K562 (cell line): ENCODE measurements around the gene NKAPL. TPM values are rescaled to one million over a fixed set of nuclear protein-coding genes. Genes with fewer than 3 reads are reported as not detected.

Experiments used
- CCNT2 ChIP-seq: IDR thresholded peaks from 2 replicates; pipeline ENCODE4 v1.6.1; 2011; ENCODE audit warnings: borderline replicate concordance, low read depth, mild to moderate bottlenecking, moderate library complexity, mixed read lengths, low read length; ENCODE audit not compliant: insufficient read length; ENCODE audit errors: extremely low read depth
- DIDO1 ChIP-seq: fragments of 450-650 bp; IDR thresholded peaks from 2 replicates; pipeline ENCODE4 v1.6.1; 2016; ENCODE audit warnings: low read depth, missing biosample characterization, missing genetic modification characterization
- ELF1 ChIP-seq: fragments of 200-800 bp; sonication (Bioruptor generic); IDR thresholded peaks from 2 replicates; pipeline ENCODE4 v1.6.1; 2016; ENCODE audit warnings: missing genetic modification characterization, missing compliant biosample characterization
- GATAD2A ChIP-seq: fragments of 450-650 bp; IDR thresholded peaks from 2 replicates; pipeline ENCODE4 v1.6.1; 2017
- MECOM ChIP-seq: fragments of 250-450 bp; sonication (Bioruptor Pico); IDR thresholded peaks from 2 replicates; pipeline ENCODE4 v1.8.0; 2022; ENCODE audit warnings: inconsistent platforms
- POLR2H ChIP-seq: IDR thresholded peaks from 2 replicates; pipeline ENCODE4 v1.6.1; 2016; ENCODE audit warnings: missing genetic modification characterization, low read depth, mild to moderate bottlenecking, control low read depth, missing compliant biosample characterization, moderate library complexity
- POU5F1 ChIP-seq: fragments of 150-350 bp; IDR thresholded peaks from 2 replicates; pipeline ENCODE4 v1.6.1; 2014; ENCODE audit warnings: borderline replicate concordance, low read length, low read depth, mild to moderate bottlenecking; ENCODE audit not compliant: partially characterized antibody
- YY1 ChIP-seq, 3 experiments: IDR thresholded peaks; 2 replicates each; pipeline ENCODE4 v1.6.1; 2011; ENCODE audit warnings: low read length in 2 of 3, mild to moderate bottlenecking in 2 of 3, moderate library complexity in 2 of 3, borderline replicate concordance in 1 of 3, control low read depth in 1 of 3, low read depth in 1 of 3; ENCODE audit not compliant: insufficient read depth in 3 of 3, insufficient replicate concordance in 2 of 3, control insufficient read depth in 1 of 3, insufficient read length in 1 of 3; ENCODE audit errors: extremely low read depth in 1 of 3
- polyA plus RNA-seq, 8 experiments: library from polyadenylated mRNA; depleted of rRNA in 4 of 8; stranded (reverse) in 5 of 8; unstranded in 3 of 8; fragments of >200 nt; fragmentation: Nextera tagmentation in 2 of 8; fragmentation: Illumina TruSeq in 1 of 8; extraction: Ambion mirVana in 2 of 8; extraction: Trizol in 1 of 8; gene quantifications; 2 replicates each; pipeline versions ENCODE4 v1.2.1 to v1.2.3, GENCODE V29; 2011 to 2014; ENCODE audit warnings: inconsistent platforms in 1 of 8, missing spikeins in 1 of 8
- total RNA-seq, 7 experiments: library from RNA; depleted of rRNA in 6 of 7; stranded (reverse); fragments of >200 nt in 6 of 7; fragmentation: Illumina TruSeq in 2 of 7; extraction: Trizol in 2 of 7; gene quantifications; 2 replicates each; pipeline versions ENCODE4 v1.2.1 to v1.2.3, GENCODE V29; 2011 to 2021; ENCODE audit warnings: low replicate concordance in 1 of 7
- TF ChIP-seq, protein P1 (sequence below): fragments of 150-350 bp; IDR thresholded peaks from 2 replicates; pipeline ENCODE4 v1.6.1; 2014; ENCODE audit warnings: low read depth, mild to moderate bottlenecking, low read length, borderline replicate concordance
- TF ChIP-seq, protein P2 (sequence below): fragments of 250-450 bp; sonication (Bioruptor Pico); IDR thresholded peaks from 2 replicates; pipeline ENCODE4 v1.5.0; 2022; ENCODE audit warnings: mild to moderate bottlenecking
- TF ChIP-seq, protein P3 (sequence below): fragments of 450-650 bp; IDR thresholded peaks from 2 replicates; pipeline ENCODE4 v1.6.1; 2016; ENCODE audit warnings: borderline replicate concordance
- TF ChIP-seq, protein P4 (sequence below): sonication (generic); formaldehyde crosslinking; IDR thresholded peaks from 2 replicates; pipeline ENCODE4 v1.8.0; 2023; ENCODE audit warnings: mild to moderate bottlenecking, missing genetic modification reagents
- TF ChIP-seq, protein P5 (sequence below): sonication (generic); formaldehyde crosslinking; IDR thresholded peaks from 2 replicates; pipeline ENCODE4 v1.8.1; 2023; ENCODE audit warnings: mild to moderate bottlenecking, missing genetic modification reagents
- TF ChIP-seq, protein P6 (sequence below): fragments of 250-450 bp; sonication (Bioruptor Pico); IDR thresholded peaks from 2 replicates; pipeline ENCODE4 v1.9.0; 2021; ENCODE audit warnings: mild to moderate bottlenecking, inconsistent platforms

Gene NKAPL
- total and polyA plus RNA-seq, 9 of the 15 experiments (the other 6 are each of a cell fraction or from before 2014, with no cell fraction given) = not detected

DNA sequence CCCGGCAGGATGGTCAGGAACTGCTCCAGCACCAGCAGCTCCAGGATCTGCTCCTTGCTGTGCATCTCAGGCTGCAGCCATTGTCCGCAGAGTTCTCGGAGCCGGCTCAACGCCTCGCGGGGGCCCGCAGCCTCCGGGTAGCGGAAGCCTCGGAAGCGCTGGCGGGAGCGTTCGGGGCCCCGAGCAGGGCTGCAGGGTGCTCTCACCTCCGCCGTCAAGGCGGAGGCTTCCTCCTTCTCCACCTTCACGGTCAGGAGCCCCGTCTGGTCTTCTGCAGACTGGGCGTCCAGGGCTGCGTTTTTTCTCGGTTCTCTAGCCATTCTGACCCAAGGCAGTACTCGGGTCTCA, 7.5 kb upstream of the NKAPL start (continued):
- TF ChIP-seq YY1 (IDR thresholded peaks at IDR 0.05; ENCODE audit: borderline replicate concordance in 1 of 3, control insufficient read depth in 1 of 3, extremely low read depth in 1 of 3, insufficient read depth in 3 of 3, insufficient read length in 1 of 3, insufficient replicate concordance in 2 of 3, low read depth in 1 of 3, low read length in 2 of 3) (peak in 2 of 3 experiments; percentile 17 to 61), POU5F1 (no peak), GATAD2A (no peak), DIDO1 (tag) (no peak), POLR2H (tag) (no peak), ELF1 (no peak), MECOM (CRISPR knock-in tag) (no peak), CCNT2 (peak; percentile 32)
- TF ChIP-seq, protein P1, sequence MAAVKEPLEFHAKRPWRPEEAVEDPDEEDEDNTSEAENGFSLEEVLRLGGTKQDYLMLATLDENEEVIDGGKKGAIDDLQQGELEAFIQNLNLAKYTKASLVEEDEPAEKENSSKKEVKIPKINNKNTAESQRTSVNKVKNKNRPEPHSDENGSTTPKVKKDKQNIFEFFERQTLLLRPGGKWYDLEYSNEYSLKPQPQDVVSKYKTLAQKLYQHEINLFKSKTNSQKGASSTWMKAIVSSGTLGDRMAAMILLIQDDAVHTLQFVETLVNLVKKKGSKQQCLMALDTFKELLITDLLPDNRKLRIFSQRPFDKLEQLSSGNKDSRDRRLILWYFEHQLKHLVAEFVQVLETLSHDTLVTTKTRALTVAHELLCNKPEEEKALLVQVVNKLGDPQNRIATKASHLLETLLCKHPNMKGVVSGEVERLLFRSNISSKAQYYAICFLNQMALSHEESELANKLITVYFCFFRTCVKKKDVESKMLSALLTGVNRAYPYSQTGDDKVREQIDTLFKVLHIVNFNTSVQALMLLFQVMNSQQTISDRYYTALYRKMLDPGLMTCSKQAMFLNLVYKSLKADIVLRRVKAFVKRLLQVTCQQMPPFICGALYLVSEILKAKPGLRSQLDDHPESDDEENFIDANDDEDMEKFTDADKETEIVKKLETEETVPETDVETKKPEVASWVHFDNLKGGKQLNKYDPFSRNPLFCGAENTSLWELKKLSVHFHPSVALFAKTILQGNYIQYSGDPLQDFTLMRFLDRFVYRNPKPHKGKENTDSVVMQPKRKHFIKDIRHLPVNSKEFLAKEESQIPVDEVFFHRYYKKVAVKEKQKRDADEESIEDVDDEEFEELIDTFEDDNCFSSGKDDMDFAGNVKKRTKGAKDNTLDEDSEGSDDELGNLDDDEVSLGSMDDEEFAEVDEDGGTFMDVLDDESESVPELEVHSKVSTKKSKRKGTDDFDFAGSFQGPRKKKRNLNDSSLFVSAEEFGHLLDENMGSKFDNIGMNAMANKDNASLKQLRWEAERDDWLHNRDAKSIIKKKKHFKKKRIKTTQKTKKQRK = no peak
- TF ChIP-seq, protein P2, sequence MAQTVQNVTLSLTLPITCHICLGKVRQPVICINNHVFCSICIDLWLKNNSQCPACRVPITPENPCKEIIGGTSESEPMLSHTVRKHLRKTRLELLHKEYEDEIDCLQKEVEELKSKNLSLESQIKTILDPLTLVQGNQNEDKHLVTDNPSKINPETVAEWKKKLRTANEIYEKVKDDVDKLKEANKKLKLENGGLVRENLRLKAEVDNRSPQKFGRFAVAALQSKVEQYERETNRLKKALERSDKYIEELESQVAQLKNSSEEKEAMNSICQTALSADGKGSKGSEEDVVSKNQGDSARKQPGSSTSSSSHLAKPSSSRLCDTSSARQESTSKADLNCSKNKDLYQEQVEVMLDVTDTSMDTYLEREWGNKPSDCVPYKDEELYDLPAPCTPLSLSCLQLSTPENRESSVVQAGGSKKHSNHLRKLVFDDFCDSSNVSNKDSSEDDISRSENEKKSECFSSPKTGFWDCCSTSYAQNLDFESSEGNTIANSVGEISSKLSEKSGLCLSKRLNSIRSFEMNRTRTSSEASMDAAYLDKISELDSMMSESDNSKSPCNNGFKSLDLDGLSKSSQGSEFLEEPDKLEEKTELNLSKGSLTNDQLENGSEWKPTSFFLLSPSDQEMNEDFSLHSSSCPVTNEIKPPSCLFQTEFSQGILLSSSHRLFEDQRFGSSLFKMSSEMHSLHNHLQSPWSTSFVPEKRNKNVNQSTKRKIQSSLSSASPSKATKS = no peak
- TF ChIP-seq, protein P3, sequence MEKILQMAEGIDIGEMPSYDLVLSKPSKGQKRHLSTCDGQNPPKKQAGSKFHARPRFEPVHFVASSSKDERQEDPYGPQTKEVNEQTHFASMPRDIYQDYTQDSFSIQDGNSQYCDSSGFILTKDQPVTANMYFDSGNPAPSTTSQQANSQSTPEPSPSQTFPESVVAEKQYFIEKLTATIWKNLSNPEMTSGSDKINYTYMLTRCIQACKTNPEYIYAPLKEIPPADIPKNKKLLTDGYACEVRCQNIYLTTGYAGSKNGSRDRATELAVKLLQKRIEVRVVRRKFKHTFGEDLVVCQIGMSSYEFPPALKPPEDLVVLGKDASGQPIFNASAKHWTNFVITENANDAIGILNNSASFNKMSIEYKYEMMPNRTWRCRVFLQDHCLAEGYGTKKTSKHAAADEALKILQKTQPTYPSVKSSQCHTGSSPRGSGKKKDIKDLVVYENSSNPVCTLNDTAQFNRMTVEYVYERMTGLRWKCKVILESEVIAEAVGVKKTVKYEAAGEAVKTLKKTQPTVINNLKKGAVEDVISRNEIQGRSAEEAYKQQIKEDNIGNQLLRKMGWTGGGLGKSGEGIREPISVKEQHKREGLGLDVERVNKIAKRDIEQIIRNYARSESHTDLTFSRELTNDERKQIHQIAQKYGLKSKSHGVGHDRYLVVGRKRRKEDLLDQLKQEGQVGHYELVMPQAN = no peak
- TF ChIP-seq, protein P4, sequence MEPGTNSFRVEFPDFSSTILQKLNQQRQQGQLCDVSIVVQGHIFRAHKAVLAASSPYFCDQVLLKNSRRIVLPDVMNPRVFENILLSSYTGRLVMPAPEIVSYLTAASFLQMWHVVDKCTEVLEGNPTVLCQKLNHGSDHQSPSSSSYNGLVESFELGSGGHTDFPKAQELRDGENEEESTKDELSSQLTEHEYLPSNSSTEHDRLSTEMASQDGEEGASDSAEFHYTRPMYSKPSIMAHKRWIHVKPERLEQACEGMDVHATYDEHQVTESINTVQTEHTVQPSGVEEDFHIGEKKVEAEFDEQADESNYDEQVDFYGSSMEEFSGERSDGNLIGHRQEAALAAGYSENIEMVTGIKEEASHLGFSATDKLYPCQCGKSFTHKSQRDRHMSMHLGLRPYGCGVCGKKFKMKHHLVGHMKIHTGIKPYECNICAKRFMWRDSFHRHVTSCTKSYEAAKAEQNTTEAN = no peak
- TF ChIP-seq, protein P5, sequence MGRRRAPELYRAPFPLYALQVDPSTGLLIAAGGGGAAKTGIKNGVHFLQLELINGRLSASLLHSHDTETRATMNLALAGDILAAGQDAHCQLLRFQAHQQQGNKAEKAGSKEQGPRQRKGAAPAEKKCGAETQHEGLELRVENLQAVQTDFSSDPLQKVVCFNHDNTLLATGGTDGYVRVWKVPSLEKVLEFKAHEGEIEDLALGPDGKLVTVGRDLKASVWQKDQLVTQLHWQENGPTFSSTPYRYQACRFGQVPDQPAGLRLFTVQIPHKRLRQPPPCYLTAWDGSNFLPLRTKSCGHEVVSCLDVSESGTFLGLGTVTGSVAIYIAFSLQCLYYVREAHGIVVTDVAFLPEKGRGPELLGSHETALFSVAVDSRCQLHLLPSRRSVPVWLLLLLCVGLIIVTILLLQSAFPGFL (CRISPR knock-in tag) = no peak
- TF ChIP-seq, protein P6, sequence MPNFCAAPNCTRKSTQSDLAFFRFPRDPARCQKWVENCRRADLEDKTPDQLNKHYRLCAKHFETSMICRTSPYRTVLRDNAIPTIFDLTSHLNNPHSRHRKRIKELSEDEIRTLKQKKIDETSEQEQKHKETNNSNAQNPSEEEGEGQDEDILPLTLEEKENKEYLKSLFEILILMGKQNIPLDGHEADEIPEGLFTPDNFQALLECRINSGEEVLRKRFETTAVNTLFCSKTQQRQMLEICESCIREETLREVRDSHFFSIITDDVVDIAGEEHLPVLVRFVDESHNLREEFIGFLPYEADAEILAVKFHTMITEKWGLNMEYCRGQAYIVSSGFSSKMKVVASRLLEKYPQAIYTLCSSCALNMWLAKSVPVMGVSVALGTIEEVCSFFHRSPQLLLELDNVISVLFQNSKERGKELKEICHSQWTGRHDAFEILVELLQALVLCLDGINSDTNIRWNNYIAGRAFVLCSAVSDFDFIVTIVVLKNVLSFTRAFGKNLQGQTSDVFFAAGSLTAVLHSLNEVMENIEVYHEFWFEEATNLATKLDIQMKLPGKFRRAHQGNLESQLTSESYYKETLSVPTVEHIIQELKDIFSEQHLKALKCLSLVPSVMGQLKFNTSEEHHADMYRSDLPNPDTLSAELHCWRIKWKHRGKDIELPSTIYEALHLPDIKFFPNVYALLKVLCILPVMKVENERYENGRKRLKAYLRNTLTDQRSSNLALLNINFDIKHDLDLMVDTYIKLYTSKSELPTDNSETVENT (CRISPR knock-in tag) = no peak
